Sciatic nerve (tissue), 2 donors: ENCODE measurements around the gene TUBA4B. TPM values are rescaled to one million over a fixed set of nuclear protein-coding genes. Genes with fewer than 3 reads are reported as not detected.
A peak's percentile ranks its signal among the peaks of the same experiment; 100 is the strongest.
"Not testable (repeated sequence)": the region's sequence is repeated elsewhere in the genome, so short reads cannot be mapped to it uniquely, and the experiment has no call there.

ENCODE experiments used
- ATAC-seq: fragments of 200-7000 bp; cut with Tn5 transposase; one replicate; pipeline ENCODE4 v1.9.1; 2020; ENCODE audit warnings: mild to moderate bottlenecking, moderate library complexity
- DNase-seq: peaks from one replicate; pipeline ENCODE4 v3.0.0-alpha.2; 2020; ENCODE audit warnings: low spot score
- intact Hi-C: fragments of 100-400 bp; cut with DNase I; formaldehyde crosslinking; loops from one replicate; pipeline ENCODE4 v1.14.2; 2022
- total RNA-seq: library from RNA; stranded (reverse); fragmentation: NEBNext Ultra II Directional; extraction: Animal tissue kit (Norgen Biotek cat#: 25700); gene quantifications from one replicate; pipeline ENCODE4 v1.2.1, GENCODE V29; 2021
- donor health status: DM: no; HTN: no; CAD: no.
- donor health status: DM: no; HTN: no; CAD: no.

The TUBA4B gene
- total RNA-seq, 1 donor from 2014 or later: not detected

DNA sequence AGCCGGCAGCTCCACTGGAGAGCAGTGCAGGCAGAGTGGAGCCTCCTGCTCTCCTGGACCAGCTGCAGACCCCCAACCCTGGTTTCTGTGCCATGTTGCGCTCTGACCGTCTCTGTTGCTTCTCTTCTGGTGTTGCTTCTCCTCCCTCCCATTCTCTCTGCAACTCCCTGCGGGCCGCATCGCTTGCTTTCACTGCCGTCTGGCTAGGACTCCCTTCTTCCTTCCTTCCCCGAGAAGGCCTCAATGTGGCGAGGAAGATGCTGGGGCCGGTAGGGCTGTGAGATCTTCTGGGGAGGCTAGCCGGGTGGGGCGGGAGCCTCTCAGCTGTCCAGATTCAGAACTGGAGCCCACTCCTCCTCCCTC, 32.3 kb downstream of the TUBA4B start:
- DNase-seq: no peak
- intact Hi-C loops: no loop called here
- no peak for ATAC-seq

DNA sequence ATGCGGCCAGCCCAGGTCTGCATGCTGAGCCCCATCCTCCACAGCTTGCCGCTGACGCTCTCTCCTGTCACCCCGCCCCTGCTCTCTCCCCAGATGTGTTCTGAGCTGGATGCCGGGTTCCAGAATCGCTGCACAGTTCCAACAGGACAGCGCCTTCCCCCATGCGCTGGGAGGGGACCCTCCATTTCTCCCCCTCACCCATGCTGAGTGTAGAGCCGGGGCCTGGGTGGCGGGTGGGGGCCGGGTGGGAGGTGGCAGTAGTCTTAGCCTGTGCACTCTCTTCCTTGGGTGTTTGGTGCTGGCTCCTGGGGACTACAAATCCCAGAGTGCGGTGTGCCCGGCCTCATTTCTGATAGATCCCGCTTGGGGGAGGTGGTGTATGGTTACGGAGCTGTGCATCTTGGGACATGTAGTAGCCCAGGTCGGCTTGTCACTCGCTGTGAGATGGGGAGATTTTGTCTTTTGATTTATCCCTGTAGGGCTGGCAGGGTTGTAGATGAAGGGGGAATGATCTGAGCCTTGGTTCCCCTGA, 32.9 kb downstream of the TUBA4B start:
- intact Hi-C loops: no loop called here
- peak; percentile 71 for ATAC-seq
- DNase-seq: no peak

DNA sequence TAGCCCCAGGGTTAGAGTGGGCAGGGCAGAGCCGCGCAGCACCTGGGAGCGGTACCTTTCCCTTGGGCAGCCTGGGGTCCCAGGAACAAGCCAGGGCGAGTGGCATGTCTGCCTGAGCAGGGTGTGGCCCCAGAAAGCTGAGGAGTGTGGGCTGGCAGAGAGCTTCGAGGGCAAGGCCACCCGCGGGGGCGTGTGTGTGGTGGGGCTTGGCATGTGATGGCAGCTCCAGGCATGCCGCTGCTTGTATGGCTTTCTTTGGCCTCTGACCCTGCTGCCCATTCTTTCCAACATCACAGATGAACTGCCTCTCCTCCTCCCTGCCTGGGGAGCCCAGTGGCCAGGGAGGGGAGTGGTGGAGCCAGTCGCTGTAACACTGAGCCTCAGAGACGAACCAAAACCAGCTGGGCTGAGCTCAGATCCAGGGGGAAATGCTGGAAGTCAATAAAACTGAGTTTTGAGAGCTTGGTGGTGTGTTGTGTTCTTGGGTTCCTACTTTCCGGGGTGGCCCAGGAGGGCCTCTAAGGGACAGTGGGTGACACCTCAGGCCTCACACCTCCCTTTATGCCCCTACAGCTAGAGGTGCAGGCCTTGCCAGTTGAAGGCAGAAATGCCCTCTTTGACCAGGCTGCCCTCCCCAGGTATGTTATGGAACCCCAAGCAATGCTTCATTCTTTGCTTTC, 33.5 kb downstream of the TUBA4B start:
- DNase-seq (peak; percentile 80), ATAC-seq (peak; percentile 29)
- intact Hi-C loops: no loop called here

DNA sequence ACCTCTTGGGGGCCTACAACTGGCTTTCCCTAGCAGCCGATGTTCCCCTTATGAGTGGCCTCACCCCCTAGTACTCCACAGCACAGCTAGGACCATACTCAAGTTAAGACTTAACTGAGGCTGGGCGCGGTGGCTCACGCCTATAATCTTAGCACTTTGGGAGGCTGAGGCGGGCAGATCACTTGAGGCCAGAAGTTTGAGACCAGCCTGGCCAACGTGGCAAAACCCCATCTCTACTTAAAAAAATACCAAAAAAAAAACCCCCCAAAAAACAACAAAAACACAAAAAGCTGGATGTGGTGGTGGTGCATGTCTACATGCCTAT, 34.0 kb downstream of the TUBA4B start:
- peak; percentile 57 for DNase-seq
- ATAC-seq, intact Hi-C loops: not testable (repeated sequence)

DNA sequence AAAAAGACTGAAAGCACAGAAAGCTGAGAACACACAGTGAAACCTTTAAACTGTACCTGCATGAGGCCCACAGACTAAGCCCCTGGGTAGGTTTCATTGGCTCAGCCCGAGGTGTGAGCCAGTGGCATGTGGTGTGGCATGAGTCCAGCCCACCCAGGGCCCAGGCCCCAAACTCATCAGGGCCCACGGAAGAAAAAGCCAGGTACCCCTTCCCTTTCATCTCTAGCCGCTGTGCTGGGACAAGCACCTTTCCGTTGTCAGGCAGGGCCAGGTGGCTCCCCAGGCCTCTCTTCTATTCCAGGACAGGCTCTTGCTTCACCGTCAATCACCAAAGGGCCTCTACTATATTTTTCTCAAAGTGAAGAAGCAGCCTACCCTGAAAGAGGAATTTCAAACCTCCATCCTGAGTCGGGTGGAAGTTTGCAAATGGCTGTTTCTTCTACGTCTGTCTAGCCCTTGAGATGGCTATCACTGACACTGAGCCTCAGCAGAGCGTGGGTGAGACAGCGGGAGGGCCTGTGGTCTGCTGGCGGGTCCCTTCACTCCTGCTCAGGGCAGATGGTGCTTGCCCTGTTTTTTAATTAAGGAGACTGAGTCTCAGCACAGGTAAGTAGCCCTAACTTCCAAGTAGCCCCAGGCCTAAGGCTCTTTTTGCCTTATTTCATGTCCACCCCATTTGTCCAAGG, 34.7 kb downstream of the TUBA4B start:
- ATAC-seq (no peak), DNase-seq (peak; percentile 44)
- intact Hi-C loops: no loop called here

DNA sequence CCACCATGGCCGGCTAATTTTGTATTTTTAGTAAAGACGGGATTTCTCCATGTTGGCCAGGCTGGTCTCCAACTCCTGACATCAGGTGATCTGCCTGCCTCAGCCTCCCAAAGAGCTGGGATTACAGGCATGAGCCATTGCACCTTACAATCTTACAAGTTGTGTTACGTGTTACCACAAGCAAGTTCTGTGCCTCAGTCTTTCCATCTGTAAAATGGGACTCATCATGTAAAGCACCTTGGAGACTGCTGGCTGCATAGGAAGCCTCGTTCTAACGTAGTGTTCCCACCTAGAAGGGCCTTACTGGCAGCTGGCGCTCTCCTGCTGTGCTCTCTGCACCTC, 36.1 kb downstream of the TUBA4B start:
- DNase-seq: no peak
- intact Hi-C loops: no loop called here
- no peak for ATAC-seq

DNA sequence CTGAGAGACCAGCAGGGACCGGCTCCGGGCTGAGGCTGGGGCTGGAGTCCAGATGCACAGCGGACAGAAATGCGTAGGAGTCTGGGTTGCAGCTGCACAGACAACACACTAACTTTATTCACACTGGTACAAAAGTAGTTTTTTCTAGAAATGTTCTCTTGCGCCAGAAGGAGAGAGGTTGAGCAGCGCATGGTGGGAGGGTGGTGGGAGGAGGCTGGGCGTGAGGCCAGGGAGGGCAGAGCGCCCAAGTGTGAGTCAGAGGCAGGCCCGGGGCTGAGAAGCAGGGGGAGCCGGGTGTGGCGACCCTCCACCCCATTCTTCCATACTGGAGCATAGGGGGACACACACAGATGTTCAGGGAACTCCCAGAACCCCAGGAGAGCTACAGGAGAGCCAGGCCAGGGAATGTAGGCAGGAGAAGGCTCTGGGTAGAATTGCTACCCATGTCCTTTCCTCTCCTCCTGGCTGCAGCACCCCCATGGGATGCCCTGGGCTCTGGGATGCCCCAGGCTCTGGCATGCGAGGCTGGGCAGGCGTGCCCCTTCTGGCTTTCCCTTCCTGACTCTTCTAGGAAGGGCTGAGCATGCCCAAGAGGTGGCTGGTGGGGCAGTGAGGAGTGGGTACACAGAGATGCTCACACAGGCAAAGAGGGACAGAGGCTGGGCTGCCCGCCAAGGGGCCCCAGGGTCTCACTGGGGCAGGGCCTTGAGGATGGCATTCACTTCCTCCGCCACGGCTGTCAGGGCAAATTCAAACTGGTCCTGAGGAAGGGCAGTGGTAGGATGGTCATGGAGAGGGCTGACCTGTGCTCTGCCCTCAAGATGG, 36.7 kb downstream of the TUBA4B start:
- ATAC-seq (peak; percentile 86), DNase-seq (peak; percentile 92)
- intact Hi-C loops: no loop called here

DNA sequence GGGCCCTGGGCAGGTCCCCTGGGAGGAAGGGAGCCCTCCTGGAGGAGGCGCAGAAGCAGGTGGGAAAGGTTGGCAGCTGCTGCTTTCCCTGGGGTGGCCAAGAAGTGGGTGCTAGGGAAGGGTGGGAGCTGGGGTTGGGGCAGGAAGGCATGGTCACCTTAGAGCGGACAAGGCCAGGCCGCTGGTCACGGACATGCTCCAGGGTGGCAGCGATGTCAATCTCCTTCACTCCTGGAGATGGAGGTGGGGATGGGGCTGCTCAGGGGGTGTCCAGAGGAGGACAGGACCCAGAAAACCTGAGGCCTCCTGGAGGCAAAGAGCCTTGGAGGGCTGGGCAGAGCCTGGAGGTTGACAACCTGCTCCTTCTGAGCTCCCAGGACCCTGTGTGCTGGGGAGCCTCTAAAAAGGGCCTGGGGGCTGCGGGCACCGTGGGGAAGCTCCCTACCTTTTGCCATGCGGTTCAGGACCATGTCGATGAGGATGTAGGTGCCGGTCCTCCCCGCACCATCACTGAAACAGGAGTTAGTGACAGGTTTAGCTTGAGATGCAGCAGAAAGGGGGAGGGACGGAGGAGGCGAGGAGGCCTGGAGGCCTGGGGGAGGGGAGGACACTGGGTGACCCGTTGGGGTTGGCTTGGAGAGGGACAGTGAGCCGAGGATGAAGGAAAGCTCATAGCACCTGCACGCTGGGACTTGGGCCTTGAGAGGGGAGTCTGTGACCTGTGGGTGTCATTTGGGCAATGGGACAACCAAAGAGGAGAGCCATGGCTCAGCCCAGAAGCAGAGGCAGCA, 37.5 kb downstream of the TUBA4B start:
- intact Hi-C loops: no loop called here
- DNase-seq (peak; percentile 61), ATAC-seq (no peak)

DNA sequence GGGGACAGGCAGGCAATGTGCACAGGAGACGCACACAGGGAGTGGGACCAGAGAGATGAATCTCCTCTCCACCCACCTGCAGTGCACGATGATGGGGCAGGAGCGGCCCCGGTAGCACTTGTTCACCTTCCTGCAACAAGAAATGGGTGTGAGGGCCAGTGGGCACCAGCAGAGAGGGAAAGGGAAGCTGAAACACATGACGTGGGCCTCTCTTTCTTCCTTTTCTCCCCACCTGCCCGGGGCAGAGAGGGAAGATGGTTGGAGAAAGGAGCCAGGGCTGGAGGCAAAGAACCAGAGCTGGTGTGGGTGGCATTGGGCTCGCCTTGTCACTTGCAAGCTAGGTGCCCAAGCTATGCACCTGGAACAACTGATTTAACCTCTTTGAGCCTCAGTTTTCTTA, 38.4 kb downstream of the TUBA4B start:
- DNase-seq: peak; percentile 48
- intact Hi-C loops: no loop called here
- no peak for ATAC-seq

DNA sequence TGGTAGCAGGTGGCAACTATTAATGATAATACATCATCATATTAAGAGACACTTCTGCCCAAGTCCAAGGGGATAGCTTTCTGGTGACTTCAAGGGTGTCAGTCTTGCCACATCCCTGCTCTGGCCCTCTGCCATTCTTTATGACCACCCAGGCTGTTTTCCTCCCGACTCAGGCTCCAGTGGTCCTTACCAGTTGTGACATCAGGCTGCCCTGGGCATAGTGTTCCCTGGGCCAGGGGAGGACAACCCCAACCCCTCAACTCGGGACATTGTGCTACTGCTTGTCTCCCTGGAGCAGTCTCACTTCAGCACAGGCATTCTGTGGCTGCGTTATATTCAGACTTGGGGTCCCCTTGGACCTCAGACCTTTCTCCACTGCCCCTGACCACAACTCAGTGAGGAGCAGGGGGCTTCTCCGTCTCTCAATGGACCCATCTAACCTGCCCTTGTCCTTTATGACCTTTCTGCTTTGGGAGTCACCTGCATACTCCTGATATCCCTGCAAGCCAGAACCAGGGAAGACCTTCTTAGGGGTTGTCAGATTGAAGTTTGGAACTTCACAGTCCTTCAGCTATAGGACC, 39.0 kb downstream of the TUBA4B start:
- no peak for ATAC-seq
- intact Hi-C loops: no loop called here
- DNase-seq: peak; percentile 50

DNA sequence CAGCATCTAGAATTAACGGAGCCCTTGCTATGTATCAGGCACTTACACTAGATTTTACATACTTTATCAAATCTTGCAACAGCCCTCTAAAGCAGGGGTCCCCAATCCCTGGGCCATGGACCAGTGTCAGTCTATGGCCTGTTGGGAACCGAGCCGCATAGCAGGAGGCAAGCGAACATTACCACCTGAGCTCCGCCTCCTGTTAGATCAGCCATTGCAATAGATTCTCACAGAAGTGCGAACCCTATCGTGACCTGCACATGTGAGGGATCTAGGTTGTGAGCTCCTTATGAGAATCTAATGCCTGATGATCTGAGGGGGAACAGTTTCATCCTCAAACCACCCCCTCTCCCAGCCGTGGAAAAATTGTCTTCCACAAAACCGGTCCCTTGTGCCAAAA, 39.6 kb downstream of the TUBA4B start:
- intact Hi-C loops: no loop called here
- ATAC-seq: no peak
- DNase-seq: peak; percentile 26

DNA sequence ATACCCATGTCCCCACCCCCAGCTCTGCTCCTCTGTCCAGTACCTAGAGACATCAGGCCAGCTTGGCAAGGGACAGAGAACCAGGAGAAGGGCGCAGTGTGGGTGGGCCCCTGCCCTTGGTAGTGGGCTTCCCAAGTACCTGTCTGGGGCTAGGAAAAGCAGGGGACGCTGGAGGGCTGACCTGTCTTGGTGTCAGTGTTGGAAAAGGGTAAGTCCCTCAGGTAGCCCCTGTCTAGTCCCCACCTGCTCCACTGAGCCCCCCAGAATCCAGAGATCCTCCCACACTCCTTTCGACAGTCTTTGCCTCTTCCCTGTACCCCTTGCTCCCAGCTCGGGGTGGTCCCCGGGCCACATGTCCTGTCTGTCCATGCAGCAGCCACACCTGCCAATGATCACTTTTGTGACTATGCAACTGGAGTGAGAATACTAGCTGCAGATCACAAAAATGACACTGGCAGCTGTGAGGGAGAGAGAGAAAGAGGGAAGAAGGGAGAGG, 40.7 kb downstream of the TUBA4B start:
- ATAC-seq: no peak
- intact Hi-C loops: no loop called here
- no peak for DNase-seq

DNA sequence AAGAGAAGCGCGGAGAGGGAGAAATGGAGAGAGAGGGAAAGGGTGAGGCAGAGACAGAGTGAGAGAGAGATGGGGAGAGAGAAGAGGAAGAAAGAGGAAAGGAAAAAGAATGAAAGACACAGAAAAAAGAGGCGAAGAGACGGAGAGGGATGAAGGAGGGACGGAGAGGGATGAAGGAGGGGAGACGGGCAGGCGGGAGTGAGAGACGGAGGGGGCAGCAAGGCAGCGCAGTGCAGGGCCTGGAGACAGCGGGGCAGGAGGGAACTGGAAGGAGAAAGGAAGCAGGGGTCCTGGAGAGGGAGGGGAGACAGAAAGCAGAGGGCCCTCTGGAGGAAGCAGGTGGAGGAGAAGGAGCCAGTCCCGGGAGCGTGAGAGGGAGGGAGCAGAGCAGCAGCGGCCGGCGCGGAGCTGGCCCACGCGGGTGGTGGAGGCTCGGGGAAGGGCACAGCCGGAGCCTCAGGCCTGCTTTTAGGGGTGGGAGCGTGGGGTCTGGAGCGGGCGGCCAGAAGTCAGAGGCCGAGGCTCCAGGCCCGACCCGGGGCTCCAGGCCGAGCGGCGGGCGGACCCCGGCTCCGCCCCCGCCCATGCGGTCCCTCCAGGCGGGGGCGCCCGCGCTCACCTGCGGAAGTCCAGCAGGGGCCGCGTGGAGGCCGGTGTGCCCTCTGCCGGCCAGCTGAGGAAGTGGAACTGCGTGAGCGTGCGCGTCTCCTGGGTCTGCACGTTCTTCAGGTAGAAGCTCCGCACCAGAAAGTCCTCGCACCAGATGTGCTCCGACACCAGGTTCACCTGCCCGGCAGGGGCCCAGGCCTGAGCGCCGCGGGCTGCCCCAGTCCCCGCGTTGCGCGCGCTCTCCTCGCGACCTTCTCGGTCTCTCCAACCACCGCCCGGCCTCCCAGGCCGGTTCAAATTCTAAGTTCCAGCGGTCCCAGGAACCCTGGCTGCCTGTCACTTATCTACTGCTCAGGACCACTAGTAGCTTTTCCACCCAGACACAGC, 41.6 kb downstream of the TUBA4B start:
- peak; percentile 83 for ATAC-seq
- intact Hi-C loops: loop anchor here (5.0 kb wide), 1 partner anchor 132 kb away; the partner anchor contains the start of gene NHEJ1
- peak; percentile 94 for DNase-seq

DNA sequence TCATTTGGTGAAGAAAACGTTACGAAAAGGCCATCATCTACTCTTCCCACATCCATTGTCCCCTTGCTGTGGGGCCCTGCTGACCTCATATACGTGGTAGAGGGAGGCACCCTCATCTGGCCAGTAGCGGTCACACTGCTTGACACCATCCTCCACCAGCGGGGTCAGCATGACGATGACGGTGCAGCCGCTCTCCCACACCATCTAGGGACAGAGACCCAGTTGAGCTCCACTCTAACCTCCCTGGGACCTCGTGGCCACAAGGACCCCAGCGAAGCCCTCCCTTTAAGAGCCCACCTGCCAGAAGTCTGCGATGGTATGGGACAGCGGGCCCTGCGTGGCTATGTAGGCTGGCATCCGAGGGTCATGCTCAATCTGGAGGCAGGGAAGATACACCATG, 43.1 kb downstream of the TUBA4B start:
- intact Hi-C loops: loop anchor here (2.0 to 5.0 kb wide), 2 partner anchors 19 to 134 kb away; partner anchors contain the start of gene NHEJ1
- DNase-seq: no peak

DNA sequence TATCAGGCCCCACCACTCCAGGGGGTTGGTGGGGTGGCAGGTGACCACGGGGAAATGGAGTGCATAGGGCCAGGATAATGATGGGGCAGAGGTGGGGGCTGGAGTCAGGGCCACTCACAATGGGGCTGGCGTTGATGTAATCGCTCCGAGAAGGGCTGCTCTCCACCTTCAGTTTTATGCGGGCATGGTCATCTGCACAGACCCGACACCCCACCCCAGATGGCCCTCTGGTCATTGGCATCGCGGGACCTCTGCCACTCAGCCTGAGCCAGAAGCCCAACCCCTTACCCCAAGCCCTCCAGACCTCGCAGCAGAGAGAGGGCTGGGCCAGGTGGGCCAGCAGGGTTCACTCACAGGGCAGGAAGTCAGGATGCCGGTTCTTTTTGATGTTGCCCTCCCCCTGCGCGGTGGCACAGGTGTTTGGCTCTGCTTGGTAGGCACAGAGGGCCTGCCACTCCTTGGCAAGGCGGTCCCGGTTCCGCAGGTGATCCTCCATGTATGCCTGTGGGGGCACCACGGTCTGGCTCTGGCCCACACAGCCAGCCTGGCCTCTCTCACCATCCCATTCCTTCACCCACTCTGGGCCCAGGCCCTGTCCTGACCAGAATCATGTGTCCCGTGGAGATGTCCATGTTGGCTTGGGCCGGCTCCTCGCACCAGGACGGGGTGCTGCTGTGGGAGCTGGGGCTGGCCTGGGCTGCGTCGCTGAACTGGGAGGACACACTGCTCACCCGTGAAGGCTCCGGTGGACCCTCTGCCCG, 43.8 kb downstream of the TUBA4B start:
- DNase-seq (no peak), ATAC-seq (no peak)
- intact Hi-C loops: loop anchor here (2.0 to 5.0 kb wide), 2 partner anchors 20 to 135 kb away; partner anchors contain the start of gene NHEJ1

More for the DNA sequence above, 43.1 kb downstream of the TUBA4B start:
- ATAC-seq: no peak

DNA sequence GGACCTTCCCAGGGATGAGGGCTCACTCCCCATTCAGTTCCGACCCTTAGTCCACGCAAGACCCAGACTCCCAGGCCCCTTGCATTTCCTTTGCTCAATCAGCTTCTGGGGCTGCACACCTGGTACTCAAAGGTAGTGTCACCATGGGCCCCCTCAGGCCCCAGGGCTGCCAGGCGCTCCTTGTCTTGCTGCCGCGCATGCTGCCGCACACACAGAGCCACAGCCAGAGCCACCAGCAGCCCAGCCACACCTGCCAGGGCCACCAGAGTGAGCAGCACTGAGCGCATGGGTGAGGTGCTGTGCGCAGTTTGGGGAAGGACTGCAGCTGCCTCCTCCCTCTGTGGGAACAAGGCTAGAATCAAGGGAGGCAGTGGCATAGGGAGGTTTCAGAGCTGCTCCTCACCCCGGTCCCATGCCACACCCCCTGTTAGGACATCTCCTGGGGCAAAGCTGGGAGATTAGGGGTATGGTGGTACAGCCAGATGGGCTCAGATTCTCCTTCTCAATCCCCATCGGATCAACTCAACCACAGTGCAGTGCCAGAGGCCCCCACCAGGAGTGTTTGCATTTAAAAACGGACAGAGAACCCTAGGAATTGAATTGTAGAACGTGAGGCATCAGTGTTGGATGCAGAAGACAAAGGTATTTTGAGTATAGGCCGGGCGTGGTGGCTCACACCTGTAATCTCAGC, 44.9 kb downstream of the TUBA4B start:
- ATAC-seq (no peak), DNase-seq (no peak)
- intact Hi-C loops: loop anchor here (2.0 to 5.0 kb wide), 2 partner anchors 21 to 136 kb away; partner anchors contain the start of gene NHEJ1
